AG08396 (cell line): Measurements from ENCODE around the gene EEIG1.

Experiments
- DNase-seq: peaks from one replicate; pipeline ENCODE4 v3.0.0; 2012; ENCODE audit warnings: low spot score, mixed read lengths

Gene EEIG1

GRCh38 chr9:128001151-128001778, 20.5 kb upstream of the EEIG1 start:
- no peak for DNase-seq

GRCh38 chr9:127999461-127999860, 18.7 kb upstream of the EEIG1 start:
- no peak for DNase-seq

GRCh38 chr9:127993721-127994120, 12.9 kb upstream of the EEIG1 start:
- DNase-seq, result no peak

- DNase-seq, result no peak
Observed at GRCh38 chr9:127991757-127992274, 11.0 kb upstream of the EEIG1 start.

GRCh38 chr9:127991017-127991756, 10.4 kb upstream of the EEIG1 start:
- DNase-seq, result no peak

GRCh38 chr9:127990554-127990953, 9.8 kb upstream of the EEIG1 start:
- no peak for DNase-seq

GRCh38 chr9:127989094-127989493, 8.3 kb upstream of the EEIG1 start:
- no peak for DNase-seq

GRCh38 chr9:127987103-127987614, 6.4 kb upstream of the EEIG1 start:
- DNase-seq, result peak; percentile 57

- no peak for DNase-seq
Observed at GRCh38 chr9:127985011-127985410, 4.2 kb upstream of the EEIG1 start.

GRCh38 chr9:127983847-127984289, 3.1 kb upstream of the EEIG1 start:
- DNase-seq, result no peak

GRCh38 chr9:127982912-127983311, 2.1 kb upstream of the EEIG1 start:
- DNase-seq, result no peak

- DNase-seq, result no peak
Observed at GRCh38 chr9:127981559-127982121, 851 bp upstream of the EEIG1 start.

GRCh38 chr9:127980060-127980705, 606 bp downstream of the EEIG1 start:
- peak; percentile 28 for DNase-seq

- DNase-seq, result peak; percentile 70
Observed at GRCh38 chr9:127979333-127980059, 1.3 kb downstream of the EEIG1 start.

GRCh38 chr9:127979015-127979332, 1.8 kb downstream of the EEIG1 start:
- no peak for DNase-seq

GRCh38 chr9:127977884-127978647, 2.7 kb downstream of the EEIG1 start:
- DNase-seq, result peak; percentile 83

- no peak for DNase-seq
Observed at GRCh38 chr9:127977009-127977883, 3.5 kb downstream of the EEIG1 start.

- DNase-seq, result no peak
Observed at GRCh38 chr9:127976498-127976897, 4.3 kb downstream of the EEIG1 start.

GRCh38 chr9:127975376-127976315, 5.1 kb downstream of the EEIG1 start:
- no peak for DNase-seq
